Medulla oblongata (tissue), 1 donor: ENCODE results near the gene PLCB4.
A peak's percentile ranks its signal among the peaks of the same experiment; 100 is the strongest.

Source experiments
- DNase-seq: peaks from one replicate; pipeline ENCODE4 v3.0.0-alpha.2; 2015; ENCODE audit errors: extremely low spot score

The PLCB4 gene

DNA sequence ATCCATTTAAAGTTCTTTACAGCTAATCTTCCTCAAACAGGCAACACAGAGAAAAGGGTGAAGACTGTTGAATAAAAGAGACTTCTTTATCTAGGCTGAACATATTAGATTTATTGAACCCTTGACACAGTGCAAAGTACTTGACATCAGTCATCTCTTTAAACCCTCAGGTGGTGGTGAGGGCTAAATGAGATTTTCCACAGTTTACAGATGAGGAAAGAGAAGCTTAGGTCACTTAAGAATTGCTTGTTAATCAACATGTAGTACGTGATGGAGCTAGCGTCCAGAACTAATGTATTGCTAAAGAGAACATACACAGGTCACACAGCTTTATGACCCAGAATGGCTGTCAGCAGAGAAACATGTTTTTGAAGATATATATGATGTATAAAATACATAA, 252.1 kb downstream of the PLCB4 start:
- DNase-seq, result no peak

GRCh38 chr20:9322661-9323060, 253.8 kb downstream of the PLCB4 start:
- DNase-seq, result no peak

- DNase-seq, result no peak
Measured at GRCh38 chr20:9323622-9324021, 254.7 kb downstream of the PLCB4 start.

DNA sequence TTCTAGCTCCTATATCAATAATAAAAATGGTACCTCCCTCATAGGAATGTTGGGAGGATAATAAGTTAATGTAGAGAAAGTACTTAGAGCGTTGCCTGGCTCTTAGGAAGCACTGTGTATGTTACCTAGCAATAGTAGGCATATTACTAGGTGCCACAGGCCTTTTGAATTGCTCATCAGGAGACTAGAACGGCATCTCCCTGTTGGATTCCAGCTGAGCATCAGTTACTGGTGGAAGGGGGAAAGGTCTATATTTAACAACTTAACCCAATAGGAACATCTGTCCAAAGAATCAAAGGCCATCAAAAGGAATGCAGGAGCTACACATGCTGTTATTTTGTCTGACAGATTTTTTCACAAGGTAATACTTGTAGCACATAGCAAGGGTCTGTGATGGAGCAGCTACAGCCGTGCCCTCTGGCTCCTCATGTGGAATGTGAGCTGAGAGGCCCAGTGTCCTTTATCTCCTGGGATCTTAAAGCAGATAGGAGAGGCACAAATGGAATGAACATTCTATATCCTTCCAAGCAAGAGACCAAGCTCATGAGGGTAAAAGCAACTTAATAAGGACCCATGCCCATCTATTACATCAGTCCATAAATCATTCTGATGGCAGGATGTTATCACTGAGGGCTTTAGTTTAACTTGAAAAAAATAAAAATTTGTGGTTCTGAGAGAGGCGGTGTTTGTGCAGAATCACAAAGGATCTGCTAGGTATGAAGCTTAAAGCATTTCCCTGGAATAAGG, 260.6 kb downstream of the PLCB4 start:
- DNase-seq, result no peak

DNA sequence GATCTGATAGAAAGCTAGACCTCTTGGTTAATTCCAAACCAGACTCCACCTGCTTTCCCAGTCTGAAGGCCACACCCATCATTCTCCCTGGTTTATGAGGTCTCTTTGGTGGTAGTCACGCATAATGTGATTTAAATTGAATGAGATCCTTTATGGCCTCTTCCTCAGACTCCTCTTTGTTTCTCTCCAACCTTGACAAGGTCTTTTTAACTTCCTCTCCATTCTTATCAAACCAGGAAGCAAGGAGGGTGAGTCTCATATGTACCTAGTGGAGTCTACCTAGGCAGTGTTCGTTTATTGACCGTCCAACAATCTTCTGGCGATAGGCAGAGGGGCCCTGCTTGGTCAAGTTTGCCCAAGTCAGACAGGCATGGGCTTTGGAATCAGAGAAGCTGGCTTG, 261.3 kb downstream of the PLCB4 start:
- no peak for DNase-seq

- DNase-seq, result no peak
Measured at GRCh38 chr20:9331707-9332435, 263.0 kb downstream of the PLCB4 start.

- DNase-seq, result no peak
Measured at GRCh38 chr20:9332791-9333479, 264.0 kb downstream of the PLCB4 start.

DNA sequence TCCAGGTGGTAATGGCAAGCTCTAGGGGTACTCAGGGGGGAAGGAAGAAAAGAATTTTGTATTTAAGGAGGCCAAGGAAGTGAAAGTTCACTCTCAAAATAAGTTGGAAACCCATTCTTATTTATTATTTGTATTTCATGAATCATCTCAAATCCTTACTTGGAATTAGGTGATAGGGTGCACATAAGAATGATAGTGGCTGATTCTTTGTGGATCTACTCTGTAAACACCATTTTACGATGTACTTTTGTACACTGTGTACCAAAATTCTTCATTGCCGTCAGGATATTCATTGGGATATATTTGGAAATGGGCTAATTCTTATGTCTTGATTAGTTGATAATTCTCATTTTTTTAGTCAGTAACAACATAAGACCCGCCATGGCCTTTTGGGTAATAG, 266.0 kb downstream of the PLCB4 start:
- no peak for DNase-seq

DNA sequence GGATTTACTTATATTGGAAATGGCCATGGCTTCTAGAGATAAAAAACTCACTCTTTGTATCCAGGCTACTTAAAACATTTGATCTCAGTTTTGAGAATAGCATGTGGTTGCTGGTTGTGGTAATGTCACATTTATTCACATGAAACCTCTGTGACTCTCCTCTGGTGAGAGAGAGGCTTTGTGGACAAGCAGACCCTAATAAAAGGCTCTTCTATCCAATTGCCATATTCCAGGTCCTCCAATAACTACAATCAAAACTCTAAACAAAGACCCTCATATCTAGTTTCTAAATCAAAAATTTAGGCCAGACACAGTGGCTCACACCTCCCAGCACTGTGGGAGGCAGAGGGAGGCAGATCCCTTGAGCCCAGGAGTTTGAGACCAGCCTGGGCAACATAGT, 269.2 kb downstream of the PLCB4 start:
- DNase-seq, result no peak

DNA sequence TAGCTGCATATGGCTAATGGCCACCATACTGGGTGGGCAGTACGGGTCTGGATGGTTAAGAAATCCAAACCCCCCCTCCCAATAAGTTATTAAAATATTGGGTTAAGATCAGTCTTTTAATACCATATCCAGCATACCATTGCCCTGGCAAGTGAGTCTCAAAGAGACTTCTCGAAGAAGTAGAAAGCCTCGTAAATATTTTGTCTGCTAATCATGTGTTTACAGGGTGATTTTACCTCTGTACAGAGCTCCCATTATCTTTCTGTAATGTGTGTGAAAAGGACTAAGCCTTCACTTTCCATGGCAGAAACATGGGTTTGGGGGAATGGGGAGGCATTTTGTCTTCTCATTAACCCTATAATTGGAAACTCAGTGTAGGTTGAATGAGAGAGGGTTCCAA, 270.8 kb downstream of the PLCB4 start:
- DNase-seq, result no peak

- DNase-seq, result no peak
Measured at GRCh38 chr20:9342651-9343050, 273.8 kb downstream of the PLCB4 start.

DNA sequence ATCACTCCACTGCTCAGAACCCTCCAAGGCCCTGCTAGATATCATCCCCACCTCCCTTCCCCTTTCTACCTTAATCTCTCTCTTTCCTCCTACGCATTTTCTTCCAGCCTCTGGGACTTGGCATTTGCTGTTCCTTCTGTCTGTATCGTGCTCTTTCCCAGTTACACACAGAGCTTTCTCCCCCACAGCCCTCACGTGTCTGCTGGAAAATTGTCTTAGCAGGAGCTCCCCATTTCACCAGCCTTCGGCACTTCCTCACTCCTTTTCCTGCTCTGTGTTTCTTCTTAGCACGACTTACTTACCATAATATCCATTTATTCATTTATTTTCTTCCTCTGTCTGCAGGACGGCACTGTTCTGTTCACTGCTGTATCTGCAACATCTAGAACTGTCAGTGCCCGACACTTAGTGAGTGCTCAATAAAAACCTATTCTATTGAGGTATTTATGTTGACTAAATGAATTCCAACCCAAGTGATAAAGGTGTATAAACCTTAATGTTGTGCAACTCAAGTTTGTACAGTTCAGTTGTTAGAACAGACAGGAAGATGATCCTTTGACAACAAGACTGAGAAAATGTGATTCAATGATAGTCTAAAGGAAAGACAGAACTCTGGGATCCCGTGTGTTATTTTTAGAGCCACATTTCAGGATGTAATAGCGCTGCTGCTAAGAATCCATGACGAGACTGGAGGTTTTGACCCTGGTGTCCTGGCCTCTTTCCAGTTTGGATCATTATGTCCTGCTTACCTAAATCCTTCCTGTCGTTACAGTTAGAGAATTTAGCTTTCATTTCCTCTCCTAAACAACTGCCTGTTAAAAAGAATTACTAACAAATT, 275.4 kb downstream of the PLCB4 start:
- DNase-seq, result no peak

- no peak for DNase-seq
Measured at GRCh38 chr20:9348316-9348715, 279.4 kb downstream of the PLCB4 start.

DNA sequence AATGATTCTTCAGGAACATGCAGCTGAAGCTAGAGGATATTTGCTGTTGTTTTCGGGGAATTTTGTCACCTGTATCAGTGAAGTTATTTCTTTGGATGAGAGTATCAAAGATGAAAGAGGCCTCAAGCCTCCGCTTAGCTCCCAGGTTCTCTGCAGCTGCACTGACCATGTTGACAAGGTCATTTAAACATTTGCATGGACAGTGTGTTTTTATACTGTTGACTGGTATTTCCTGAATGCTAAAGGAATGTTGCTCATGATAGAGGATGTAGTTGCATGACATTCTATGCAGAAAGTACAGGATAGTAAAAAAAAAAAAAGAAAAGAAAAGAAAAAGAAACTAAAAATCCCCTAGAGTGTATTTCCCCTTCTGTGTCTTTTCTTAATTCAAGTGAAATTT, 279.9 kb downstream of the PLCB4 start:
- DNase-seq, result no peak

GRCh38 chr20:9349249-9349648, 280.4 kb downstream of the PLCB4 start:
- no peak for DNase-seq

DNA sequence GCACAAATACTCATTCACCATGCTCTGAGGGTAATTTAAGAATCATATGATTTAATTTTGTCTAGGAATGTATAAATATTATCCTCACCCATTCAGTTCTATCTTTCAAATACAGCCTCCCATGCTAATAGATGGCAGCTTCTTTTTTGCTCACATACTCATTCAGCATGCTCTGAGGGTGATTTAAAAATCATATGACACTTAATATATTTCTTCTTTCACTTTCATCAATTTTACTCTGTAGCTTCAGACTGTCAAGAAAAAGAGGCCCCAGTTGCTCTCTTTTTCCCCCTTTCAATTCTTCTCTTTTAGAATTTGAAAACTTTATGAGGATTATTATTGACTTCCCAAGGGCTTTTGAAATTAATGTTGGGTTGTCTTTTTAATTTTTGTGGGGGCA, 283.9 kb downstream of the PLCB4 start:
- no peak for DNase-seq

- DNase-seq, result no peak
Measured at GRCh38 chr20:9353180-9353915, 284.5 kb downstream of the PLCB4 start.

GRCh38 chr20:9353916-9354276, 285.0 kb downstream of the PLCB4 start:
- DNase-seq, result no peak

DNA sequence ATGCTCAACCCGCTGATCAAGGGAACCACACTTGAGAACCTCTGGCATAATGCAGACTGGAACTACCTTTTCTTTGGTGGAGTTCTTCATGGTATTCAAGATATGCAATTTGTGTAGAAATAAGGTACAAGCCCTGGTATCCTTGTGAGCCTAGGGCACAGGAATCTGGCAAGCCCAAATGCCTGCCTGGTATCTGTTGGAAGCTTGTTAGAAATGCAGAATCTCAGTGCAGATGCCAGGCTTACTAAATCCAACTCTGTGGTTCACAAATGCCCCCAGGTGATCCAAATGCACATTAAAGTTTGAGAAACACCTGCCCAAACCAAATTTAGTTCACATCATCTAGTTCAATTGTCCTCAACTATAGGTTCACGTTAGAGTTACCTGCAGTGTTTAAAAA, 285.7 kb downstream of the PLCB4 start:
- no peak for DNase-seq

DNA sequence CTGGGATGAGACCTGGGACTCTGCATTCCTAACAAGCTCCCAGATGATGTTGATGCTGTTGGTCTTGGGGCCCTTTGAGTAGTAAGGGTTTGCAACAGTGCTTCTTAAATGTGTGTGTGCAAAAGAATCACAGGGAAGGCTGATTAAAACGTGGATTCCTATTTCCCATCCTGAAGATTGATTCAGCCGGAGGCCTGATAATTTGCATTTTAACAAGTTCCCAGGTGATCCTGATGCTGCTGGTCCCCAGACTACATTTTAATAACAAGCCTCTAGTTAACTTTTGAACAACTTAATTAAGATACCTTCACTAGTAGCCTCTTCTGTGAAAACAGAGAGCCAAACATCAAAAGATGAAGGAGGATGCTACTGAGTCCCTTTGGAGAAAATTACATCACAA, 289.1 kb downstream of the PLCB4 start:
- no peak for DNase-seq

GRCh38 chr20:9359561-9360308, 290.8 kb downstream of the PLCB4 start:
- DNase-seq, result peak; percentile 73
